Activated naive CD4-positive, alpha-beta T cell treated with anti-CD3 and anti-CD28 coated beads, Interleukin-2, amount 50 U/mL, for 72 hours (primary cell): ENCODE data around the gene PPY. TPM values are rescaled to one million over a fixed set of nuclear protein-coding genes. Genes with fewer than 3 reads are reported as not detected.
A peak's percentile ranks its signal among the peaks of the same experiment; 100 is the strongest.
"Not testable (repeated sequence)": the region's sequence is repeated elsewhere in the genome, so short reads cannot be mapped to it uniquely, and the experiment has no call there.

ENCODE experiments used
- ATAC-seq, 2 donors: fragments of 150-1000 bp; cut with Tn5 transposase; 2 replicates each; pipeline ENCODE4 v1.10.0; 2021; ENCODE audit warnings: mild to moderate bottlenecking in 2 of 2, moderate library complexity in 2 of 2
- DNase-seq, 2 donors: peaks; one replicate each; pipeline ENCODE4 v3.0.0; 2021 to 2022; ENCODE audit warnings: low spot score in 2 of 2
- H3K27ac Mint-ChIP-seq, 2 donors: one replicate each; pipeline ENCODE4 v1.8.0; 2022; ENCODE audit warnings: mild to moderate bottlenecking in 2 of 2, mixed read lengths in 2 of 2
- H3K36me3 Mint-ChIP-seq, 2 donors: one replicate each; pipeline ENCODE4 v1.8.0; 2022; ENCODE audit warnings: mixed read lengths in 2 of 2
- H3K9me3 Mint-ChIP-seq, 2 donors: one replicate each; pipeline ENCODE4 v1.8.0; 2022; ENCODE audit warnings: mixed read lengths in 2 of 2
- total RNA-seq, 2 donors: library from RNA; stranded (reverse); gene quantifications; one replicate each; pipeline ENCODE4 v1.2.3, GENCODE V29; 2022

Gene PPY
- total RNA-seq, 2 donors from 2014 or later, result not detected

- Mint-ChIP-seq H3K9me3 (no peaks in the 10 kb centered on the region), H3K27ac (no peak overlapping the region), H3K36me3 (no peaks in the 10 kb centered on the region)
- DNase-seq (no peak), ATAC-seq (no peak)
Observed at GRCh38 chr17:43945074-43945829, 3.0 kb upstream of the PPY start.

- peak overlapping the region in 1 of 2 donors; percentile 86 for H3K27ac Mint-ChIP-seq
- ATAC-seq (no peak), DNase-seq (peak in 1 of 2 donors; percentile 42)
- no peaks in the 10 kb centered on the region for H3K9me3 Mint-ChIP-seq
- H3K36me3 Mint-ChIP-seq, result no peaks in the 10 kb centered on the region
Observed at GRCh38 chr17:43940630-43941029, 1.6 kb downstream of the PPY start.

- ATAC-seq, result no peak
- Mint-ChIP-seq H3K9me3 (no peaks in the 10 kb centered on the region), H3K27ac (no peak overlapping the region), H3K36me3 (no peaks in the 10 kb centered on the region)
- no peak for DNase-seq
Observed at GRCh38 chr17:43939886-43940285, 2.4 kb downstream of the PPY start.

GRCh38 chr17:43939452-43939851 is 2.8 kb downstream of the PPY start:
- H3K9me3 Mint-ChIP-seq, H3K27ac Mint-ChIP-seq, ATAC-seq, H3K36me3 Mint-ChIP-seq, DNase-seq: not testable (repeated sequence)

- no peak for ATAC-seq
- Mint-ChIP-seq H3K36me3 (no peaks in the 10 kb centered on the region), H3K9me3 (no peaks in the 10 kb centered on the region), H3K27ac (no peak overlapping the region)
- no peak for DNase-seq
Observed at GRCh38 chr17:43938838-43939182, 3.5 kb downstream of the PPY start.

GRCh38 chr17:43936434-43936833 is 5.8 kb downstream of the PPY start:
- H3K36me3 Mint-ChIP-seq, result no peaks in the 10 kb centered on the region
- no peak for DNase-seq
- H3K9me3 Mint-ChIP-seq, result no peaks in the 10 kb centered on the region
- no peak overlapping the region for H3K27ac Mint-ChIP-seq
- ATAC-seq, result no peak

GRCh38 chr17:43935926-43936261 is 6.4 kb downstream of the PPY start:
- H3K27ac Mint-ChIP-seq, result no peak overlapping the region
- DNase-seq (no peak), ATAC-seq (no peak)
- H3K36me3 Mint-ChIP-seq, result no peaks in the 10 kb centered on the region
- no peaks in the 10 kb centered on the region for H3K9me3 Mint-ChIP-seq

GRCh38 chr17:43935204-43935925 is 6.9 kb downstream of the PPY start:
- ATAC-seq (no peak), DNase-seq (no peak)
- no peaks in the 10 kb centered on the region for H3K9me3 Mint-ChIP-seq
- no peak overlapping the region for H3K27ac Mint-ChIP-seq
- no peaks in the 10 kb centered on the region for H3K36me3 Mint-ChIP-seq

- ATAC-seq, result no peak
- Mint-ChIP-seq H3K27ac (no peak overlapping the region), H3K36me3 (no peaks in the 10 kb centered on the region), H3K9me3 (no peaks in the 10 kb centered on the region)
- no peak for DNase-seq
Observed at GRCh38 chr17:43932923-43933322, 9.4 kb downstream of the PPY start.

- Mint-ChIP-seq H3K27ac (peak overlapping the region in 1 of 2 donors; percentile 42), H3K9me3 (no peaks in the 10 kb centered on the region), H3K36me3 (no peaks in the 10 kb centered on the region)
- ATAC-seq (no peak), DNase-seq (no peak)
Observed at GRCh38 chr17:43932357-43932756, 9.9 kb downstream of the PPY start.

GRCh38 chr17:43931062-43931571 is 11.2 kb downstream of the PPY start:
- Mint-ChIP-seq H3K36me3 (peaks cover 0 to 7% of the 10 kb centered on the region in 2 donors), H3K9me3 (no peaks in the 10 kb centered on the region), H3K27ac (no peak overlapping the region)
- ATAC-seq (no peak), DNase-seq (no peak)

- no peaks in the 10 kb centered on the region for H3K9me3 Mint-ChIP-seq
- H3K36me3 Mint-ChIP-seq, result peaks cover 0 to 7% of the 10 kb centered on the region in 2 donors
- H3K27ac Mint-ChIP-seq, result no peak overlapping the region
- DNase-seq (no peak), ATAC-seq (peak; percentile 52 to 63)
Observed at GRCh38 chr17:43928609-43929008, 13.7 kb downstream of the PPY start.

GRCh38 chr17:43927929-43928328 is 14.3 kb downstream of the PPY start:
- not testable (repeated sequence) for H3K9me3 Mint-ChIP-seq, H3K36me3 Mint-ChIP-seq, DNase-seq
- H3K27ac Mint-ChIP-seq, result peak overlapping the region; percentile 70 to 77
- ATAC-seq, result peak; percentile 82 to 90

- peaks cover 0 to 7% of the 10 kb centered on the region in 2 donors for H3K36me3 Mint-ChIP-seq
- no peak for DNase-seq
- ATAC-seq, result peak in 1 of 2 donors; percentile 51
- H3K9me3 Mint-ChIP-seq, result no peaks in the 10 kb centered on the region
- peak overlapping the region; percentile 70 to 77 for H3K27ac Mint-ChIP-seq
Observed at GRCh38 chr17:43927060-43927864, 15.0 kb downstream of the PPY start.

GRCh38 chr17:43924558-43924957 is 17.7 kb downstream of the PPY start:
- Mint-ChIP-seq H3K36me3 (peaks cover 0 to 7% of the 10 kb centered on the region in 2 donors), H3K27ac (no peak overlapping the region), H3K9me3 (no peaks in the 10 kb centered on the region)
- peak in 1 of 2 donors; percentile 77 for ATAC-seq
- no peak for DNase-seq

GRCh38 chr17:43920500-43921095 is 21.7 kb downstream of the PPY start:
- no peak for DNase-seq
- H3K36me3 Mint-ChIP-seq, result no peaks in the 10 kb centered on the region
- no peak overlapping the region for H3K27ac Mint-ChIP-seq
- ATAC-seq, result no peak
- no peaks in the 10 kb centered on the region for H3K9me3 Mint-ChIP-seq

- ATAC-seq, result peak; percentile 8 to 32
- peak overlapping the region; percentile 32 to 44 for H3K27ac Mint-ChIP-seq
- H3K9me3 Mint-ChIP-seq, result no peaks in the 10 kb centered on the region
- no peaks in the 10 kb centered on the region for H3K36me3 Mint-ChIP-seq
- DNase-seq, result no peak
Observed at GRCh38 chr17:43918026-43918389, 24.3 kb downstream of the PPY start.
